ACC112 (cell line): ENCODE results near the gene VWA2.

ENCODE experiments used
- H2AFZ ChIP-seq: fragments of 200-600 bp; sonication (generic); one replicate; pipeline ENCODE4 v1.6.0; 2017; ENCODE audit warnings: antibody characterized with exemption, low read length; ENCODE audit not compliant: unreplicated experiment
- H3K27ac ChIP-seq: fragments of 200-600 bp; sonication (generic); 2 replicates; pipeline ENCODE4 v1.5.1; 2014; ENCODE audit warnings: low read depth, mild to moderate bottlenecking, antibody characterized with exemption, low read length, moderate library complexity
- H3K27me3 ChIP-seq: fragments of 200-600 bp; sonication (generic); 2 replicates; pipeline ENCODE4 v1.6.1; 2014; ENCODE audit warnings: mild to moderate bottlenecking, antibody characterized with exemption, low read length, moderate library complexity, mixed read lengths; ENCODE audit not compliant: insufficient read depth
- H3K36me3 ChIP-seq: fragments of 200-600 bp; sonication (generic); 2 replicates; pipeline ENCODE4 v1.6.1; 2016; ENCODE audit warnings: mild to moderate bottlenecking, antibody characterized with exemption, low read length, moderate library complexity, mixed read lengths; ENCODE audit not compliant: insufficient read depth
- H3K4me1 ChIP-seq: fragments of 200-600 bp; sonication (generic); one replicate; pipeline ENCODE4 v1.6.1; 2016; ENCODE audit warnings: low read length, mixed read lengths; ENCODE audit not compliant: insufficient read depth, unreplicated experiment, control insufficient read depth
- H3K4me3 ChIP-seq: fragments of 200-600 bp; sonication (generic); 2 replicates; pipeline ENCODE4 v1.5.1; 2014; ENCODE audit warnings: mild to moderate bottlenecking, low read depth, low read length
- H3K79me2 ChIP-seq: fragments of 200-600 bp; sonication (generic); one replicate; pipeline ENCODE4 v1.6.0; 2016; ENCODE audit warnings: low read length; ENCODE audit not compliant: control insufficient read depth, unreplicated experiment, insufficient read depth

The VWA2 gene

GRCh38 chr10:114340816-114341215, 101.8 kb downstream of the VWA2 start:
- no peaks in the 10 kb centered on the region for H3K79me2 ChIP-seq
- H3K4me3 ChIP-seq = no peak overlapping the region
- no peaks in the 10 kb centered on the region for H3K27me3 ChIP-seq
- no peaks in the 10 kb centered on the region for H3K36me3 ChIP-seq
- no peak overlapping the region for H2AFZ ChIP-seq
- no peak overlapping the region for H3K27ac ChIP-seq
- H3K4me1 ChIP-seq = no peaks in the 10 kb centered on the region
